ENCODE measurements around the gene ABHD18. TPM values are rescaled to one million over a fixed set of nuclear protein-coding genes. Genes with fewer than 3 reads are reported as not detected.

The ABHD18 gene
- total RNA-seq: 3.6 and 5.3 TPM in 2 replicates

GRCh38 chr4:127965062-127965802 lies at the start of gene ABHD18, which contains the start of gene MFSD8:
Gene ABHD18 (plus strand): TSS chr4:127965406. CDS start chr4:127982956, 17,550 bp downstream.
Gene MFSD8 (minus strand): TSS chr4:127965173. CDS start chr4:127965133, 40 bp downstream.

DNA sequence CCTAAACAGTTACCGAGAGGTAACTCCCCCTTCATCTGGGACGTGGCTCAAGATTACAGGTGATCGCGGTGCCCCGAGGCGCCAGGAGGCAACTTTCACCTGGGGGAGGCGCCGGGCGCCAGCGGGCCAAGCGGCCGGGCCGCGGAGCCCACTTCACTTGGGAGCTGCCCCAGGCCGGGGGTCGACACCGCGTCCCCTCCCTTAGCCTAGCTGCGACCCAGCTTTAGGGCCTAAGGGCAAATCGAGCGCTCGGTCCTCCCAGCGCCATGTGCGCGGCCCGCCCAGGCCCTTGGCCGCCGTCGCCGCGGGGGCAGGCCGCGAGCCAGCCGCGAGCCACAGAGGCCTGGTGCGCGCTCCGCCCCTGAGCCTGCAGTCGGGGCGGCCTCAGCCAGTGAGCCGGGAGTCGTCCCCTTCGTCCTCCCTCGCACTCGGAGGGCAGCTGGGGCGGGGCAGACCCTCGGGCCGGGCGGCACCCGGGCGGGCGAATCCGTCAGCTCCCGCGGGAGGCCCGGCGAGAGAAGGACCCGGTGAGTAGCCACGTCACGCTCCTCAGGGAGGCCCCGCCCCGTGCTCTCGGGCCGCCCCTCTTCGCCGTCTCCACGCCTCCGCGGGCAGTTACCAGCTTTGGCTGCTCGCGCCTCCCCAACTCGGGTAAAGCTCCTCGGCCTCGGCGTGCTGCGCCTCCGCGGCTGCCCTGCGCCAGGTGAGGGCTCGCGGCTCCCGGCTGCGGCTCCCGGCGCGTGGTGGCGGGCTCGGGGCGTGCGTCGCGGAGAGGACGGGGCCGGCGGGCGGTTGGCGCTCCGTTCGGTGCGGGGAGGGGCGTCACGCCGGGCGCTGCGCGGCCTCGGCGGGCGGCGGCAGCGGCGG lies 95.7 kb downstream of the ABHD18 start, which contains the start of gene LARP1B:
Gene LARP1B, plus strand, starts transcription at position 614 of the 867 bp plus-strand sequence. CDS start 13,640 bp downstream, outside the sequence.

Other genes starting within 250 kb of the ABHD18 start
- not detected in 2 replicates for gene SLC25A31, start 235.0 kb upstream of the ABHD18 start, total RNA-seq
- gene HSPA4L, start 183.1 kb upstream of the ABHD18 start, total RNA-seq: 2.4 and 3.2 TPM in 2 replicates
- gene PLK4, start 84.5 kb upstream of the ABHD18 start, total RNA-seq: 5.6 and 10.9 TPM in 2 replicates
- 7.4 and 13.2 TPM in 2 replicates for gene MFSD8, start 233 bp upstream of the ABHD18 start, total RNA-seq
- gene LARP1B, start 95.9 kb downstream of the ABHD18 start, total RNA-seq: 12.3 and 12.8 TPM in 2 replicates

All from epithelial cell of alveolus of lung (primary cell).